Fibroblast of the conjunctiva (primary cell): ENCODE results near the gene GRAMD2B.
"Not testable (repeated sequence)": the region's sequence is repeated elsewhere in the genome, so short reads cannot be mapped to it uniquely, and the experiment has no call there.

ENCODE experiments used
- DNase-seq: peaks from one replicate; pipeline ENCODE4 v3.0.0-alpha.2; 2010; ENCODE audit warnings: low read depth

GRAMD2B gene

GRCh38 chr5:126410623-126411022 is 12.6 kb upstream of the GRAMD2B start:
- DNase-seq: no peak

GRCh38 chr5:126413856-126414255 is 9.4 kb upstream of the GRAMD2B start:
- no peak for DNase-seq

- peak; percentile 51 for DNase-seq
These were observed 8.2 kb upstream of the GRAMD2B start for GRCh38 chr5:126414874-126415502.

GRCh38 chr5:126415789-126416188 is 7.4 kb upstream of the GRAMD2B start:
- no peak for DNase-seq

GRCh38 chr5:126416266-126416925 is 6.8 kb upstream of the GRAMD2B start:
- DNase-seq: no peak

- no peak for DNase-seq
These were observed 6.0 kb upstream of the GRAMD2B start for GRCh38 chr5:126417178-126417577.

GRCh38 chr5:126419102-126419501 is 4.1 kb upstream of the GRAMD2B start:
- DNase-seq: no peak

GRCh38 chr5:126428421-126428820 is 5.2 kb downstream of the GRAMD2B start:
- no peak for DNase-seq

GRCh38 chr5:126430631-126431030 is 7.4 kb downstream of the GRAMD2B start:
- no peak for DNase-seq

- no peak for DNase-seq
These were observed 10.5 kb downstream of the GRAMD2B start for GRCh38 chr5:126433701-126434100.

- DNase-seq: no peak
These were observed 12.1 kb downstream of the GRAMD2B start for GRCh38 chr5:126435261-126435660.

GRCh38 chr5:126435714-126436113 is 12.5 kb downstream of the GRAMD2B start:
- DNase-seq: no peak

GRCh38 chr5:126437721-126438120 is 14.5 kb downstream of the GRAMD2B start:
- DNase-seq: no peak

GRCh38 chr5:126438267-126438666 is 15.1 kb downstream of the GRAMD2B start:
- no peak for DNase-seq

- no peak for DNase-seq
These were observed 15.7 kb downstream of the GRAMD2B start for GRCh38 chr5:126438868-126439267.

GRCh38 chr5:126439724-126440123 is 16.5 kb downstream of the GRAMD2B start:
- not testable (repeated sequence) for DNase-seq

GRCh38 chr5:126441230-126441629 is 18.0 kb downstream of the GRAMD2B start:
- no peak for DNase-seq

- no peak for DNase-seq
These were observed 20.2 kb downstream of the GRAMD2B start for GRCh38 chr5:126443374-126443851.

GRCh38 chr5:126444137-126444536 is 20.9 kb downstream of the GRAMD2B start:
- DNase-seq: no peak

GRCh38 chr5:126445502-126446174 is 22.4 kb downstream of the GRAMD2B start:
- DNase-seq: no peak

GRCh38 chr5:126446498-126447224 is 23.5 kb downstream of the GRAMD2B start:
- DNase-seq: no peak

- no peak for DNase-seq
These were observed 25.5 kb downstream of the GRAMD2B start for GRCh38 chr5:126448720-126449119.
